ENCODE data around the gene SSH2. TPM values are rescaled to one million over a fixed set of nuclear protein-coding genes. Genes with fewer than 3 reads are reported as not detected.

The SSH2 gene
- total RNA-seq, 1 experiment from 2014 or later: 14.6 TPM

DNA sequence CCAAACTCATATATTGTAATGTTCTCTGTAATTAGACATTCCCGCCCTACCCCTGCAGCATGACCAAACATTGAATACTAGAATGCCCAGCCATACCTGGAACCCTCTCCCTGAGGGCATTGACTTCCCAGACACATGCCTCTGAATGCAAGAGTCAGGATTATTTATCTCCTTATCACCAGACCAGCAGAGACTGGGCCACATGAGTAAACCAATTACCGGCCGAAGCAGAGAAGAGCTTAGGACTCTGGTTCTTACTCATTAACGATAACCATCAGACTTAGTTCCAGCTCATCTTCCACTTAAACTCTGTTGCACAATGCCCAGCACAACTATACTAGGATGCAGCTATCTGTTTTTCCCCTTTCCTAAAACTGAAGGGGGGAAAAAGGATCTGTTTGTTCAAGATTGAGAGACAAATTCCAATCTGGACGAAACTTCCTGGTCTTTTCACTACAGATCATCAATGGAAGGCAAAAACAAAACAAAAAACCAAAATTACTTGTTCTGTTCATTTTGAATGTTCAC is 219.1 kb downstream of the SSH2 start:
- no peak overlapping the region for H2BK120ac ChIP-seq (ENCODE audit: low read depth, low read length, poor library complexity, severe bottlenecking)
- Mint-ChIP-seq H3K4me1 (peaks cover 19 to 28% of the 10 kb centered on the region in 2 experiments), H3K27ac (no peak overlapping the region), H3K36me3 (ENCODE audit: insufficient read depth in 1 of 3, low read depth in 3 of 3) (no peaks in the 10 kb centered on the region), H3K4me3 (no peak overlapping the region), H3K27me3 (ENCODE audit: low read depth) (no peaks in the 10 kb centered on the region), H3K9me3 (no peaks in the 10 kb centered on the region)
- no peak overlapping the region for H2AK5ac ChIP-seq (ENCODE audit: insufficient read length, low read length)
- no CpG with 5 or more reads among the region's 5 CpGs for WGBS (ENCODE audit: extremely low coverage, insufficient read length, low lambda C conversion rate)
- H4K8ac ChIP-seq (replicated peaks; ENCODE audit: insufficient read length, low read depth, low read length): no peak overlapping the region
- H3T11ph ChIP-seq (ENCODE audit: low read length): no peak overlapping the region
- H3K9me3 ChIP-seq (ENCODE audit: control insufficient read depth, low read depth, low read length): no peaks in the 10 kb centered on the region
- no peaks in the 10 kb centered on the region; the same call in 1 of the 2 replicates for H3K4me1 ChIP-seq (ENCODE audit: insufficient read depth, low read length)
- no peak overlapping the region for H3K23ac ChIP-seq (ENCODE audit: insufficient read length, low read depth, low read length)
- H3K56ac ChIP-seq (ENCODE audit: insufficient read length, low read depth, low read length): no peak overlapping the region
- H4K5ac ChIP-seq (ENCODE audit: insufficient read length, low read depth, low read length): no peak overlapping the region
- no peaks in the 10 kb centered on the region for H4K20me1 ChIP-seq (ENCODE audit: control insufficient read depth, insufficient read depth, insufficient read length)
- no peaks in the 10 kb centered on the region for H3K23me2 ChIP-seq (ENCODE audit: insufficient read length, low read depth, low read length, poor library complexity, severe bottlenecking)
- H2BK12ac ChIP-seq (ENCODE audit: insufficient read length, low read depth, low read length): no peak overlapping the region
- H3K79me1 ChIP-seq (ENCODE audit: insufficient read depth, low read depth, low read length, poor library complexity, severe bottlenecking): no peaks in the 10 kb centered on the region
- no peak overlapping the region for H2BK20ac ChIP-seq (ENCODE audit: low read depth, low read length, poor library complexity, severe bottlenecking)
- H3K14ac ChIP-seq (ENCODE audit: insufficient read depth, low read length): no peak overlapping the region
- H2BK5ac ChIP-seq (ENCODE audit: insufficient read length, low read length): no peak overlapping the region
- no peak overlapping the region for H2BK15ac ChIP-seq (ENCODE audit: low read depth, low read length)
- TF ChIP-seq CTCF (conservative IDR thresholded peaks at IDR 0.05): no peak
- H3K79me2 ChIP-seq (ENCODE audit: insufficient read depth, low read length): no peaks in the 10 kb centered on the region
- H3K27ac ChIP-seq (ENCODE audit: insufficient read length, low read depth, low read length): no peak overlapping the region
- no peak for DNase-seq
- H3K4me2 ChIP-seq (ENCODE audit: insufficient read depth, insufficient read length, low read length): no peak overlapping the region
- no peak overlapping the region for H3K9ac ChIP-seq (ENCODE audit: extremely low read depth, insufficient read length, low read length)
- H2AFZ ChIP-seq (ENCODE audit: low read length): no peak overlapping the region
- H4K91ac ChIP-seq (ENCODE audit: insufficient read length, low read depth, low read length): no peak overlapping the region
- H3K27me3 ChIP-seq (ENCODE audit: insufficient read depth, low read length): no peaks in the 10 kb centered on the region
- no peak overlapping the region for H3K18ac ChIP-seq (ENCODE audit: insufficient read length, low read depth, low read length)
- H3K4ac ChIP-seq (ENCODE audit: low read depth, low read length): no peak overlapping the region

Measured in H9 (cell line).